ENCODE results near the gene CHST9.

- TF ChIP-seq, protein P1, sequence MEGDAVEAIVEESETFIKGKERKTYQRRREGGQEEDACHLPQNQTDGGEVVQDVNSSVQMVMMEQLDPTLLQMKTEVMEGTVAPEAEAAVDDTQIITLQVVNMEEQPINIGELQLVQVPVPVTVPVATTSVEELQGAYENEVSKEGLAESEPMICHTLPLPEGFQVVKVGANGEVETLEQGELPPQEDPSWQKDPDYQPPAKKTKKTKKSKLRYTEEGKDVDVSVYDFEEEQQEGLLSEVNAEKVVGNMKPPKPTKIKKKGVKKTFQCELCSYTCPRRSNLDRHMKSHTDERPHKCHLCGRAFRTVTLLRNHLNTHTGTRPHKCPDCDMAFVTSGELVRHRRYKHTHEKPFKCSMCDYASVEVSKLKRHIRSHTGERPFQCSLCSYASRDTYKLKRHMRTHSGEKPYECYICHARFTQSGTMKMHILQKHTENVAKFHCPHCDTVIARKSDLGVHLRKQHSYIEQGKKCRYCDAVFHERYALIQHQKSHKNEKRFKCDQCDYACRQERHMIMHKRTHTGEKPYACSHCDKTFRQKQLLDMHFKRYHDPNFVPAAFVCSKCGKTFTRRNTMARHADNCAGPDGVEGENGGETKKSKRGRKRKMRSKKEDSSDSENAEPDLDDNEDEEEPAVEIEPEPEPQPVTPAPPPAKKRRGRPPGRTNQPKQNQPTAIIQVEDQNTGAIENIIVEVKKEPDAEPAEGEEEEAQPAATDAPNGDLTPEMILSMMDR (IDR thresholded peaks at IDR 0.05; ENCODE audit: low read depth, low read length), result no peak
- no peak for TF ChIP-seq EZH2phosphoT487 (IDR thresholded peaks at IDR 0.05; ENCODE audit: low read depth)
These were observed 258.9 kb downstream of the CHST9 start for GRCh38 chr18:26926066-26926675.

Data from OCI-LY3 (cell line).